Skeletal muscle tissue (tissue), 4 donors: ENCODE data around the gene MYEF2. TPM values are rescaled to one million over a fixed set of nuclear protein-coding genes. Genes with fewer than 3 reads are reported as not detected.

ENCODE experiments used
- H3K27ac ChIP-seq: one replicate; pipeline ENCODE4 v1.7.0; 2013; ENCODE audit warnings: mild to moderate bottlenecking, low read depth, low read length, inconsistent platforms
- H3K27me3 ChIP-seq, 3 donors: one replicate each; pipeline ENCODE4 v1.7.0; 2013; ENCODE audit warnings: low read length in 3 of 3; ENCODE audit not compliant: control insufficient read depth in 3 of 3, insufficient read depth in 3 of 3
- H3K36me3 ChIP-seq, 3 donors: one replicate each; pipeline ENCODE4 v1.7.0; 2013; ENCODE audit warnings: low read length in 3 of 3; ENCODE audit not compliant: control insufficient read depth in 3 of 3, insufficient read depth in 3 of 3
- H3K4me1 ChIP-seq, 3 donors: one replicate each; pipeline ENCODE4 v1.7.0; 2013; ENCODE audit warnings: low read length in 3 of 3, mild to moderate bottlenecking in 3 of 3; ENCODE audit not compliant: control insufficient read depth in 3 of 3, insufficient read depth in 3 of 3
- H3K4me3 ChIP-seq, 3 donors: one replicate each; pipeline ENCODE4 v1.7.0; 2013; ENCODE audit warnings: low read length in 3 of 3
- H3K9ac ChIP-seq, 3 donors: one replicate each; pipeline ENCODE4 v1.7.0; 2013; ENCODE audit warnings: low read length in 3 of 3, mild to moderate bottlenecking in 3 of 3, moderate library complexity in 2 of 3, low read depth in 1 of 3
- H3K9me3 ChIP-seq, 3 donors: one replicate each; pipeline ENCODE4 v1.7.0; 2013; ENCODE audit warnings: low read length in 3 of 3; ENCODE audit not compliant: control insufficient read depth in 3 of 3
- total RNA-seq: library from RNA; depleted of rRNA; stranded (reverse); fragments of >200 nt; gene quantifications from one replicate; pipeline ENCODE4 v1.2.3, GENCODE V29; 2014
- donor health status: Osteomylitis.

MYEF2 gene
- total RNA-seq, 1 donor from 2014 or later, result 3.7 TPM

DNA sequence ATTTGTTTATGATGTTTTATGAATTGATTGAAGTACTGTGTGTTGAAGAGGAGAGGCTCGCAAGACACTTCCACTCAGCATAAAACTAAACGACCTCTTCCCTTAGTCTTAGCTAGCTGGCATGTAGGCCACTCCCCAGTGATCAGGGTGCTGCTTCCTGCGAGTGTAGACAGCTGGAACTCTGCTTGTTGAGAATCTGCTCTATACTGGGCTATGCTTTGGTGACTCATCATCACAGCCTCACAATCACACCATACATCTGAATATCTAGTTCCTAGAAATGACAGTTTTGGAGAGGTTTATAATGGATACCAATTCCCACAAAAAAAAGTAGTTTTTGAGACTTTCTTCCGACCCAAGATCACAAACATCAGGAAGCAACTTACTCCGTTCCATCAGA, 58.8 kb downstream of the MYEF2 start:
- no peak overlapping the region for H3K4me3 ChIP-seq
- H3K27ac ChIP-seq, result no peak overlapping the region
- H3K36me3 ChIP-seq, result no peaks in the 10 kb centered on the region
- H3K9me3 ChIP-seq, result no peaks in the 10 kb centered on the region
- no peaks in the 10 kb centered on the region for H3K27me3 ChIP-seq
- no peaks in the 10 kb centered on the region for H3K4me1 ChIP-seq
- H3K9ac ChIP-seq, result no peak overlapping the region

GRCh38 chr15:48112242-48112641, 65.9 kb downstream of the MYEF2 start:
- Histone ChIP-seq H3K4me1 (no peaks in the 10 kb centered on the region), H3K9ac (no peak overlapping the region), H3K27ac (no peak overlapping the region), H3K36me3 (no peaks in the 10 kb centered on the region), H3K27me3 (peaks cover 2 to 4% (median 4%) of the 10 kb centered on the region in 3 donors), H3K9me3 (no peaks in the 10 kb centered on the region), H3K4me3 (no peak overlapping the region)

DNA sequence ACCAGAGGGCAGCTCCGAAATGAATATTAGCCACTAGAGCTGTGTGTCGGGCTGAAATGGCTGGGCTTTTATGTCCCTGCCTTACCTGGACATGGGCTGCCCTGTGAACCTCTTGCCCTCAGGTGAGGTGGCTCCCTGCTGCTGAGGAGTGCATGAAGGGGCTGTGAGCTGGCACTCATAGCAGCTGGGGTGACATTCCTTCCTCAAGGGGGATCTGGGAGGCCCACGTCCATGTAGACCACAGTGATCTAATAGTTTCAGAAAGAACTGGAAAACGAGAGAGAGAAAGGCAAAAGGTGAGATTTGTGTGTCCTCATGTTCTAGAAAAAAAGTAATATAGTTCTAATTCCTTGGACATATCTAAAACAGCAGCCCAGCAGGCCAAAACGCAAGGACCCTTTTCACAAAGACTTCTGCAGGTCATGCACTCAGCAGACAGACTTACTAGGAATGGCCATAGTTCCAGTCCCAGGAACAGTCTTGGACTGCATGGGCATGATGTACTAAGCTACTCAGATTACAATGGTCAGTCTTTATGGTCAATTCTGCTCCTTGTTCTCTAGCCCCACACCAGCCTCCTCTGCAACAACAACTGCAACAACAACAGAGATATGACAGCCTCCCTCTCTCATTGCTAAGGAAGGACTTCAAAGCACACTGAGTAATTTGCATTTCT, 68.1 kb downstream of the MYEF2 start:
- H3K4me1 ChIP-seq, result no peaks in the 10 kb centered on the region

DNA sequence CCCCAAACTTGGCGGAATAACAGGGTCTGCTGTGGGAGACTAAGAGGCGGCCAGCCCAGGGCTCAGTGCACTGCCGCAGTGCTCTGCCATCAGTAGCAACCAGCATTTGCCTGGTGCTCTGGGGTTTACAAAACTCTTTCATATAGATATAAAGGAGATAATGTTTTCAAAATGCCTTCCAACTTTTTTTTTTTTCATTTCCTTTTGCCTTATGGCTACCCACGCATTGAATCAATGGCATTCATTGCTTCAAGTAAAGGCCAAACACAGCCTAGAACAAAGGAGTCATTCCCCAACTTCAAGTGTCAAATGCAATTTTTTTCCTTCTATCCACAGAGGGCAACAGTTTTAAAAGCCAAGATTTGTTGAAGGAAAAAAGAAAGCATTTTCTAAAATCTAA, 68.9 kb downstream of the MYEF2 start:
- no peaks in the 10 kb centered on the region for H3K9me3 ChIP-seq
- H3K9ac ChIP-seq, result no peak overlapping the region
- peaks cover 2 to 9% (median 4%) of the 10 kb centered on the region in 3 donors for H3K27me3 ChIP-seq
- H3K36me3 ChIP-seq, result no peaks in the 10 kb centered on the region
- no peaks in the 10 kb centered on the region for H3K4me1 ChIP-seq
- no peak overlapping the region for H3K27ac ChIP-seq
- no peak overlapping the region for H3K4me3 ChIP-seq

More for the DNA sequence above, 68.1 kb downstream of the MYEF2 start:
- H3K27ac ChIP-seq, result no peak overlapping the region
- H3K36me3 ChIP-seq, result no peaks in the 10 kb centered on the region
- H3K27me3 ChIP-seq, result peaks cover 2 to 9% (median 4%) of the 10 kb centered on the region in 3 donors
- H3K4me3 ChIP-seq, result no peak overlapping the region
- no peaks in the 10 kb centered on the region for H3K9me3 ChIP-seq
- no peak overlapping the region for H3K9ac ChIP-seq

DNA sequence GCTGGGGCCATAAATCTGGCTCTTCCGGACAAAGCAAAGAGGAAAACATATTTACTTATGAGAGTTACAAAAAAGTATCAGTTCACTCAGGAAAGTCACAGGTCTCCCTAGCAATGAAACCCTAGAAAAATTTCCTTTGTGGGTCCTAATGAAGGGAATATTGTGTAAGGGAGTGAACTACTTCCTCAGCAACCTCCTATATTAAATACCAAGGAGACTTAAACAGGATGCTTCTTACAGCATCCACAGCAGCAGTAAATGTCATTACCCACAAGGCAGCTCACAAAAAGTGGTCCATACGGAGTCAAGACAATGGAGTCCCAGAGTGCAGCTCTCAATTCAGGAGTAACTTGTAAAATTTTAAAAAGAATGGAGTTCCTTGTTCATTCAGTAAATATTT, 72.2 kb downstream of the MYEF2 start:
- Histone ChIP-seq H3K4me3 (no peak overlapping the region), H3K27me3 (peaks cover 2 to 9% (median 4%) of the 10 kb centered on the region in 3 donors), H3K27ac (no peak overlapping the region), H3K4me1 (no peaks in the 10 kb centered on the region), H3K36me3 (no peaks in the 10 kb centered on the region), H3K9me3 (no peaks in the 10 kb centered on the region), H3K9ac (no peak overlapping the region)

GRCh38 chr15:48103647-48104046, 74.4 kb downstream of the MYEF2 start:
- no peaks in the 10 kb centered on the region for H3K36me3 ChIP-seq
- no peaks in the 10 kb centered on the region for H3K9me3 ChIP-seq
- H3K4me1 ChIP-seq, result no peaks in the 10 kb centered on the region
- H3K4me3 ChIP-seq, result no peak overlapping the region
- no peak overlapping the region for H3K9ac ChIP-seq
- no peak overlapping the region for H3K27ac ChIP-seq
- H3K27me3 ChIP-seq, result peaks cover 2 to 9% (median 2%) of the 10 kb centered on the region in 3 donors

DNA sequence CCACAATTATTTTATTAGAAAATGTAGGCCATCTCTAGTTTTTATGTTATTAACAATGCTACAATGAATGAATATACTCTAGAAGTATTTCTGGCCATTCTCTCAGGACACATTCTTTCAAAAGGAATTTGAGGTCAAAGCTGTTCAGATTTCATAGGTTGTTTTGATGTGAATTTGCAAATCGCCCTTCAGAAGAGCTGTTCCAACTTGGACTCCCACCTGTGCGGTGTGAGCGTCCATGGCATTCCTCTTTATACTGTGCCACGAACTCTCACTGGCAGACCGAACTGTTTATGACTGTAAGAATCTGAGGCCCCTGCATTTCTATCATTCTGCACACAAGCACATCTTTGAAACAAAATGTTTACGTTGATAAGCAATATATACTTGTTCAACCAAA, 75.9 kb downstream of the MYEF2 start:
- Histone ChIP-seq H3K27ac (no peak overlapping the region), H3K27me3 (peaks cover 0 to 5% (median 0%) of the 10 kb centered on the region in 3 donors), H3K9me3 (no peaks in the 10 kb centered on the region), H3K36me3 (no peaks in the 10 kb centered on the region), H3K4me1 (no peaks in the 10 kb centered on the region), H3K4me3 (no peak overlapping the region), H3K9ac (no peak overlapping the region)

GRCh38 chr15:48101376-48101961, 76.6 kb downstream of the MYEF2 start:
- no peaks in the 10 kb centered on the region for H3K4me1 ChIP-seq
- no peaks in the 10 kb centered on the region for H3K36me3 ChIP-seq
- no peaks in the 10 kb centered on the region for H3K9me3 ChIP-seq
- no peak overlapping the region for H3K9ac ChIP-seq
- H3K27me3 ChIP-seq, result peaks cover 0 to 3% (median 0%) of the 10 kb centered on the region in 3 donors
- H3K27ac ChIP-seq, result no peak overlapping the region
- H3K4me3 ChIP-seq, result no peak overlapping the region

- H3K4me3 ChIP-seq, result no peak overlapping the region
These were observed 80.8 kb downstream of the MYEF2 start for GRCh38 chr15:48097264-48097663.

DNA sequence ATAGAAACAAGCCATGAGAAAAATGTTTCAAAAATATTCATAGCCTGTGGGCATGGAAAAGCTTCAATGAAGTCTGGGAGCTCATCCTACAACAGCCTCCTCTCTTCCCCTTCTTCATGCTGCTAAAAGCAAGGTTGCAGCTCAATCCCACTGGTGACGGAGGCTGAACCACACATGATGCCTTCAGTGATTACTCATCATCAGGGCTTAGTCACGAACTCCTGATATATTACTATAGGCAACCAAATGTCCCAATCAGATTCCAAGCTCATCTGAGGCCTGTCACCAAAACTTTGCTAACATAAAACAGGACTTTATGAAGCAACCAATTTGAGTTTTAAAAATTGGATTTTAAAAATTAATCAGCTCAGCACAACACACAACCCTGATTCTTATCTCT, 81.3 kb downstream of the MYEF2 start:
- Histone ChIP-seq H3K36me3 (no peaks in the 10 kb centered on the region), H3K27ac (no peak overlapping the region), H3K9me3 (no peaks in the 10 kb centered on the region), H3K4me3 (no peak overlapping the region), H3K9ac (no peak overlapping the region), H3K4me1 (no peaks in the 10 kb centered on the region), H3K27me3 (peaks cover 0 to 5% (median 0%) of the 10 kb centered on the region in 3 donors)

More at GRCh38 chr15:48097264-48097663, 80.8 kb downstream of the MYEF2 start:
- H3K27ac ChIP-seq, result no peak overlapping the region
- H3K9me3 ChIP-seq, result no peaks in the 10 kb centered on the region
- H3K36me3 ChIP-seq, result no peaks in the 10 kb centered on the region
- no peak overlapping the region for H3K9ac ChIP-seq
- peaks cover 0 to 5% (median 0%) of the 10 kb centered on the region in 3 donors for H3K27me3 ChIP-seq
- no peaks in the 10 kb centered on the region for H3K4me1 ChIP-seq
